ENCODE data around the gene TEX22. TPM values are rescaled to one million over a fixed set of nuclear protein-coding genes. Genes with fewer than 3 reads are reported as not detected.

The TEX22 gene
- total RNA-seq, 3 donors from 2014 or later: 0.84 to 2.0 (median 0.95) TPM

- no peaks in the 10 kb centered on the region for H3K36me3 ChIP-seq (ENCODE audit: low read depth)
- DNase-seq: no peak
- no peak overlapping the region for H3K4me3 ChIP-seq
- intact Hi-C loops (cut with DNase I, micrococcal nuclease): no loop called here
- ATAC-seq: no peak
- H3K4me1 ChIP-seq (ENCODE audit: low read depth): no peaks in the 10 kb centered on the region
- TF ChIP-seq CTCF (IDR thresholded peaks at IDR 0.05): no peak
- H3K9me3 ChIP-seq: no peaks in the 10 kb centered on the region
These were observed 29.9 kb upstream of the TEX22 start for GRCh38 chr14:105368426-105368825.

DNA sequence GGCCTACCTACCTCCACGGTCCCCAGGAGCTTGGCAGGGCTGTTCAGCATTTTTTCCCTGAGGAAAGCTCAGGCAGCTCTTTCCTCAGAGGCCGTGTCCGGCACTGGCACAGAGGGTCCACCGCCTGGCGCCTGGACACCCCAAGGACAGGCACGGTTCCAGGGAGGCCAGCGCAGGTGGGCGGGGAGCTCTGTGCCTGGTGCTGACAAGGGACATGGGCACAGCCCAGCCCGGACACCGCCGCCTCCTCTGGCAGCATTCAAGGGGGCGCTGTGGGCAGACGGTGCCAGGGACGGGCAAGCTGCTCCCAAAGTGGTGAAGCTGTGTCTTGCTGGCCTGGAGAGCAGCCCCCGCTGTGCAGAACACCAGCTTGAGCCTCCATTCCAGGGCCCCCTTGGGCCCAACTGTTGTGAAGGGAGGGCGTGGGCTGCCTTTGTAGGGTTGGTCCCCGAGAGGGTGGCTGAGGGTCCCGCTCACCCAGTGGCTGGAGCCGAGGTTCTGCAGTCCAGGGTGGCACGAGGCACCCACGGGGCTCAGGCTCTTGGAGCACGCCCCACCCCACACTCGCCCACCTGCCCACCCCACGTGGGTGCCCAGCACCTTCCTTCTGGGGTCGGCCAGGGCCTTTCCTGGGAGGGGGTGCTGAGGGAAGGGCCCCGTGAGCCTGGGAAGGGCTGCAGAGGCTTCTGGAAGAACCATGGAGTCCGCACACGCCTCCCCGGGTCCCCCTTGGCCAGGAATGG lies 29.3 kb upstream of the TEX22 start:
- Histone ChIP-seq H3K9me3 (no peaks in the 10 kb centered on the region), H3K4me3 (no peak overlapping the region), H3K36me3 (ENCODE audit: low read depth) (no peaks in the 10 kb centered on the region), H3K4me1 (ENCODE audit: low read depth) (no peaks in the 10 kb centered on the region)
- intact Hi-C loops (cut with DNase I, micrococcal nuclease): no loop called here
- TF ChIP-seq CTCF (IDR thresholded peaks at IDR 0.05): no peak
- DNase-seq (no peak), ATAC-seq (no peak)

DNA sequence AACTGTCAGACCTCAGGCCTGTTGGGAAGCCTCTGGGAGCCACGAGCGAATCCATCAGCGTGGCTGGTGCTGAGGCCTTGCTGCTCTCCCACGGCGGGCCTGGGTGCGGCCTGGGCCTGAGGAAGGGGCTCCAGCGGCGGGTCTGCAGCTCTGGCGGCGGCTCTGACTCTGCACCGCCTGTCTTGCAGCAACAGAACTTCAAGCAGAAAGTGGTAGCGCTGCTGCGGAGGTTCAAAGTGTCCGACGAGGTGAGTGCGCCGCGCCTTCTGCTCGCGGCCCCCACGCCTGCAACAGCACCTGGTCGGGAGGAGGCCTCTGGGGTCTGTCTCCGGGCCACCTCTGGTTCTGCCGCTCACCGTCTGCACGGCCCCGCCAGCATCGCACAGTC lies 28.7 kb upstream of the TEX22 start:
- TF ChIP-seq CTCF (IDR thresholded peaks at IDR 0.05): no peak
- no peak overlapping the region for H3K4me3 ChIP-seq
- no peaks in the 10 kb centered on the region for H3K9me3 ChIP-seq
- H3K4me1 ChIP-seq (ENCODE audit: low read depth): no peaks in the 10 kb centered on the region
- no peaks in the 10 kb centered on the region for H3K36me3 ChIP-seq (ENCODE audit: low read depth)
- ATAC-seq (no peak), DNase-seq (no peak)
- intact Hi-C loops (cut with DNase I, micrococcal nuclease): no loop called here

DNA sequence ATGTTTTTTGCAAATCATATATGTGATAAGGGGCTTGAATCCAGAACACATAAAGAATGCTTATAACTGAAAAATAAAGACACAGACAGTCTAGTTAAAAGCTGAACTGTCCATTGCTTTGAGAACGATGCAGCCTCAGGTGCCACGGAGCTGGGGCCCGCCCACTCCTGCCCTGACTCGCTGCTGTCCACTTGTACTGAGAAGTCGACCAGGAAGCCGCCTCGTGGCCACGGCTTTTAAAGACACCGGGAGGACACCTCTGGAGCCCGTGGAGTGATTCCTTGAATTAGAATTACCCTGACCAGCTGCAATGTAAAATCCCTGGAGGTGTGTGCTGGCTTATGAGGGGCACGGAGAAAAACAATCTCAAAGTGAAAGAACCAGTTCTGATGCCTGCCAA lies 23.9 kb upstream of the TEX22 start:
- TF ChIP-seq CTCF (IDR thresholded peaks at IDR 0.05): no peak
- intact Hi-C loops (cut with DNase I, micrococcal nuclease): no loop called here

DNA sequence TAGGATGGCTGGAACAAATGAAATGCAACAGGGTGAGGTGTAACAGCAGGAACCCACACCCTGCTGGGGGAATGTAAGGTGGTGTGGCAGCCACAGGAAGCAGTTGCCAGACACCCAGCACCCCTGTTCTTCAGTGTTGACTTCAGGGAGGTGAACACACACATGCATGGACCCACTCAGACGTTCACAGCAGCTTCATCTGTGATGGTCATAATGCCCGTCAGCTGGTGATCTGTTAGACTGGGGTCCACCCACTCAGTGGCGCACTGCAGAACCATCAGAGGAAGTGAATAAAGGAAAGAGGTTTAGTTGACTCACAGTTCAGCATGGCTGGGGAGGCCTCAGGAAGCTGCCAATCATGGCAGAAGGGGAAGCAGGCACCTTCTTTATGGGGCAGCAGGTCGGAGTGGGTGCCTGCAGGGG lies 22.7 kb upstream of the TEX22 start:
- no peaks in the 10 kb centered on the region for H3K4me1 ChIP-seq (ENCODE audit: low read depth)
- H3K4me3 ChIP-seq: no peak overlapping the region
- H3K36me3 ChIP-seq (ENCODE audit: low read depth): no peaks in the 10 kb centered on the region
- TF ChIP-seq CTCF (IDR thresholded peaks at IDR 0.05): no peak
- ATAC-seq (no peak), DNase-seq (no peak)
- intact Hi-C loops (cut with DNase I, micrococcal nuclease): no loop called here
- no peaks in the 10 kb centered on the region for H3K9me3 ChIP-seq

More for the DNA sequence above, 23.9 kb upstream of the TEX22 start:
- H3K4me3 ChIP-seq: no peak overlapping the region
- DNase-seq (no peak), ATAC-seq (no peak)
- H3K9me3 ChIP-seq: no peaks in the 10 kb centered on the region
- no peaks in the 10 kb centered on the region for H3K36me3 ChIP-seq (ENCODE audit: low read depth)
- H3K4me1 ChIP-seq (ENCODE audit: low read depth): no peaks in the 10 kb centered on the region

Data from mucosa of descending colon (tissue), 3 donors.